HG03108 (cell line): Measurements from ENCODE around the gene COL20A1.

Experiments used
- ATAC-seq: cut with Tn5 transposase; IDR thresholded peaks from one replicate; pipeline ENCODE4 v1.9.1; 2021; ENCODE audit warnings: moderate library complexity; ENCODE audit not compliant: unreplicated experiment

COL20A1 gene

DNA sequence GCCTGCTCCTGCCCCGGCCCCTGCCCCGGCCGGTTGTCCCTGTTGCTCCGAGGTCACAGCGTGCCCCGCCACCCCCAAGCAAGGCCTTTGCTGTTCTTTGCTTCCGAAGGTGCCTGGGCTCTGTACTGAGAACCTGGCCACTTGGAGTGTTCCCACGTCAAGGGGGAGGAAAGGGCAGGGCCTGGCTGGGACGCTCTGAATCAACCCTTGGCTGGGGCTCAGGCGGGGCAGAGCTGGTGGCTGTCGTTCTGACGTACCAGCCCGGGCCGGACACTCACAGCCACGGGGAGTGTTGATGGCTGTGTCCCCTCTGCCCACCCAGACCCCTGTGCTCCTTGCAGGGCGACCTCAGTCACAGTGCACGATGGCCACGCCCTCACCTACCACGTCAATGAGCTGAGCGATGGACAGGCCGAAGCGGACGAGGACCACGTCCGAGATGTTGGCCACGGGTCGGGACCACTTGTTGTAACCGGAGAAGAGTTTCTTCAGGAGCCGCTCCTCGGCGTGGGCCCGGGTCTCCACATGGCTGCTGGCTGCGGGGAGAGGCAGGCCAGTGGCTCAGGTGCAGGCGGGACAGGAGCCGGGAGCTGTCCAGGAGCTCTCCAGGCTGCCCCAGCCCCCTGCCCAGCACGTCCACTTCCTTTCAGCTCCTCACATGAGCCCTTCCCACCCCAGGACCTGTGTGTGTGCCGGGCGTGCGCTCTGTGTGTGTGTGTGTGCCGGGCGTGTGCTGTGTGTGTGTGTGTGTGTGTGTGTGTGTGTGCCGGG, 66.4 kb downstream of the COL20A1 start:
- ATAC-seq, result no peak

DNA sequence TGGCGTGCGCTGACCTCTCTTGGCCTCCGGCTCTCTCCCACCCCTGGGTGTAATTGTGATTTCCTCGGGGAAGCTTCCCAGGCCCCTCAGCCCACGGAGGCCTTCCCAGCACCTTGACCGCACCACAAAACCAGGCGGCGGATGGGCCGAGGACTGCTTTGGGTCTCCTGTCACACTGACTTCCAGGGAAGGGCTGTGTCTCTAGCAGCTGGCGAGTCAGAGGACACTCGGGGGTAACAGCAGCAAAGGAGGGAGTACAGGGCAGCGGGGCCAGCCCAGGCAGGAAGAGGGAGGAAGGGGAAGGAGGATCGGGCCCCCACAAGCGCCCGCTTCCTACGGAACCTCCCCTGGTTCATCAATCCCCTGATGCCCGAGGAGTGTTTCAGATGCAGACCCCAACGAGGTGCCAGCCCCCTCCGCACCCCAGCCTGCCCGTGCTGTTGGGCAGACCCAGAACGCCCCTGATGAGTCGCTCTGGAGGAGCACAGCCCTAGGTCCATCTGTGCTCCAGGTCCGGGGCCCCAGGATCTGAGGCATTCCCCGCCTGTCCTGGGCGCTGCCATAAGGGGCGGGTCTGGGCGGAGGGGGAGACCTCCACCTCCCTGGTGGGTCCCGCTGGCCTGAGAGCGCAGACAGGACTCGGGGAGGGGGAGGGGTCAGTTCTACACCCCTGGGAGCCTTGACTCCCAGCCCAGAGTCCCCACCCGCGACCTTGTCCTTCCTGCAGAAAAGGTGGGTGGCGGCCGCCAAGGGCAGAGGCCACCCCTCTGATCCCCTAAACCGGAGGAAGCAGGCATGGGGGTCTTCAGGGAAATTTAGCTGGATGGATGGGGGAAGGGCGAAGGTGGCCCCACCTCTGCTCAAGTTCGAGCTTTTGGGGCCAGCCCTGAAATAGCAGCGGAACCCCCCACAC, 67.2 kb downstream of the COL20A1 start:
- no peak for ATAC-seq

DNA sequence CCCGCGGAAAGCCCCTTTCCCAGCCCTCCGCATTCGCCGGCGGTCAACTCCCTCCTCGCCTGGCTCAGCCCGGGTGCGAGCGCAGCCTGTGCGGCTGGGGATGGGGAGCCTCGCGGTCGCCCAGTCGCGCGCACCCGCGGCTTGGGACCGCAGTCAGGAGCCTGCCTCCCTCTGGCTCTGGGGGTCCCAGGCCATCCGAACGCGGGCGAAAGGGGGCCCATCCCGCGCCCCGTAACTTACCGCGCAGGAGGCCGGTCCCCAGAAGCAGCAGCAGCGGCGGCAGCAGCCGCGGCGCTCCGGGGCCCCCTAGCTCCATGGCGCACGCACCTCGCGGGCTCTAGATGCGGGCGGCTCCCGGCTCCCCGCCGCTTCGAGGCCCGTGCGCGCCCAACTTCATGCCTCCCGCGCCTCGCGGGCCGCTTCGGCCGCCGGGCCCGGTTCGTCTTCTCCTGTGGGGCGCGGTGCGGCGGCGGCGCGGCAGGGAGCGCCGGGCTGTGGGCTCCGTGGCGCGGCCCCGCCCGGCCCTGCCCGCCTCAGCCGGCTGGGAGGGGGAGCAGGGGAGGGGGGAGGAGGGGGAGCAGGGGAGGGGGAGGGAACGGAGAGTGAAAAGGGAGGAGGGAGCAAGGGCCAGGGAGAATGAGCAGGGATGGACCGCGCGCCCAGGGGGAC, 68.0 kb downstream of the COL20A1 start, which contains the start of gene CHRNA4:
CHRNA4 (minus strand) TSS at position 500 of the 669 bp plus-strand sequence; CDS start at position 316, 184 bp downstream.
- ATAC-seq, result no peak

- no peak for ATAC-seq
These were observed 68.8 kb downstream of the COL20A1 start for GRCh38 chr20:63361519-63362435.

- no peak for ATAC-seq
These were observed 69.5 kb downstream of the COL20A1 start for GRCh38 chr20:63362436-63363009.

DNA sequence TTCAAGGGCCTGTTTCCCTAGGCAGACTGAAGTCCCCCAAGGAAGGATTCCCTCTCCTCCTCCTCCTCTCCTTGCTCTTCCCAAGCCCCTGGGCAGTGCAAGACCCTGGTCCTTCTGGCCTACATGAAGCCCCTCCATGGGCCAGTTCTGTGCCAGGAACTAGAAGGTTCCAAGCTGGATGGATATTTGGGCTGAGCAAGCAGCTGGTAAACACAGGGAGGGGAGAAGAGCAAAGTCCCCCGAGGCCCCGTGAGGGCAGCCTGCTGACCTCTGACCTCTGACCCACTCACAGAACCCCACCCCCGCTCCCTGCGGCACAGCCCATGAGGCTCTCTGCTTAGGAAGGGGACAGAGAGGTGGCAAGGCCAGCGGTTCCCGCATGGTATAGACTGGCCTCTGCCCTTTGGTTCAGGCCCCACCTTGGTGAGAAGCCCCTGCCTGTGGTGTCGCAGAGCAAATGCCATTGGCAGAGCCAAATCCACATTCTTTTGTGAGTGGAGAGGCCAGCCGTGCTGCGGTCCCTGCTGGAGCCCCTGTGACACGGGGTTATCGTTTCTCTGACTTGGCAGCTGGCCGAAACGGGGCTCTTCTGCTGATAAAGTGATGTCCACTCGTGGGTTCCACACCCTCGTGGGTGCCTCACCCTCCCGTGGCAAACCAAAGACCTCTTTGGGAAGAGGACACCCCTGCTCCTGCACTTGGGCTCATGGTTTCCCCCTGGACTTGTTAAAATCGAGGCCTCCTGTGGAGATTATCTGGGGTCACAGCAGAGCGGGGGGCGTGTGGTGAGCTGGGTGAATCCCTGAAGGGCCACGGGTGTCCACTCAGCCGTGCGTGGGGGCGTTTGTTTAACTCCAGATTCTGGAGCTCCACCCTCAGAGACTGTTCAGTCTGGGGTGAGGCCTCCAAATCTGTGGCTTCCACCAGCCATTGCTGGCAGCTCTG, 70.3 kb downstream of the COL20A1 start:
- ATAC-seq, result no peak

GRCh38 chr20:63363981-63364561, 71.1 kb downstream of the COL20A1 start:
- ATAC-seq, result no peak

DNA sequence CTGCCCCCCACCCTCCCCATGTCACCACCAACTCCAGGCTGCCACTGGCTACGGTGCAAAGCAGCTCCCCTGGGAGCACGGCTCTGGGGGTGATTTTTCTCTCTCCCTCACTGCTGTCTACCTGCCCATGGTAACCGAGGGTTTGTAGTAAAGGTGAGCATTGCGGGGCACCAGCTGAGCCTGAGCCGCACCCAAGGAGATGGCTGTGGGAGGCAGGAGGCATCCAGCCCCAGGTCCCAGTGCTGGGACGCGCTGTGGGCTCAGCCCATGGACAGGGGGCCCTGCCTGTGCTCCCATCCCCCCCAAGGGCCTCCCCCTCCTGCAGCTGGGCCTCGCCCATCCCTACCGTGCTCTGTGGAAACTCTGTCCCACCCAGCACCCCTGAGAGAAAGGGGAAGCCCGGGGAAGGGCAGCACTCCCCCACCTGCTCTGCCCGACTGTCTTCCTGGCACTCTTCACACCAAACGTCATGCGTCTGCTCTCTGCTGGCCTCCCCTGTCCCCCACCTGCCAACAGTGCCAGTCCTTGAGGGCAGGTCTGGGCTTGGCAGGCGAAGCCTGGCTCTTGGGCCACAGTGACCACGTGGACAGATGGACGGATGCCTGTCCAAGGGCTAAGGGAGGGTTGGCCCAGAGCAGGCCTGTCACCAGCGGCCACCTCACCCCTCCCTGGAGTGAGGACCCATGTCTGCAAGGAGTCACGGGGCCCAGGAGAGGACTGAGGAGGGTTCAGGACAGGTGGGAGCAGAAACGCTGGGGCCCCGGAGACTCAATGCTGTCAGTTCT, 72.0 kb downstream of the COL20A1 start:
- no peak for ATAC-seq

DNA sequence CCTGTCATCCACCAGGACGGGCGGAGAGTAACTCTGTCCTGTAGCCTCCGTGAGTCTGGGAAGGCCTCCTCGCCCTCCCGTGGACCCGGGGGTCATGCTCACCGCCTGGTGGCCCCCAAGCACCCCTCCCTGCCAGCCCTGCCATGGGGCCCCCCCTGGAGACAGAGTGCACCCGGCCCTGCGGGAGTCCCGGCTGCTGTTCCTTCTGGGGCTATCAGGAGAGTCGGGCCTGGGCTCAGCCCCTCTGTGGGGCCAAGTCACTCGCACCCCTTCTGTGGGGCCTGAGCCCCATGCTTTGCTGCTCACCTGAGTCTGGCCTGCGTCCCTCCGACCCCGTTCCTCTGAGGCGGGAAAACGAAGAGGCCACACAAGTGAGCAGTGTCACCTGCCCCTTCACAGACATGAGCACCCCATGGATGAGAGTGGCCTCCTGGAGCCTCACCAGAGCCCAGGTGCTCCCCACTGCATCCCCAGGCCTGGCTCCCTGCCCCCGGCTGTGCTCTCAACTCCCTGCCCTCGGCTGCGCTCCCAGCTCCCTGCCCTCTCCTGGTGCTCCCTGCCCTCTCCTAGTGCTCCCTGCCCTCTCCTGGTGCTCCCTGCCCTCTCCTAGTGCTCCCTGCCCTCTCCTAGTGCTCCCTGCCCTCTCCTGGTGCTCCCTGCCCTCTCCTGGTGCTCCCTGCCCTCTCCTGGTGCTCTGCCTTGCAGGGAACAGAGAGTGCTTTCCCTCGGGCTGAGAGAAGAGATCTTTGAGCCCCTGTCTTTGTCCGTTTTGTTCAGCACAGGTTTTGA, 72.8 kb downstream of the COL20A1 start:
- ATAC-seq, result no peak

GRCh38 chr20:63366390-63367365, 73.7 kb downstream of the COL20A1 start:
- ATAC-seq, result no peak

GRCh38 chr20:63367446-63368055, 74.6 kb downstream of the COL20A1 start:
- no peak for ATAC-seq

- ATAC-seq, result no peak
These were observed 75.2 kb downstream of the COL20A1 start for GRCh38 chr20:63368151-63368550.

- no peak for ATAC-seq
These were observed 76.1 kb downstream of the COL20A1 start for GRCh38 chr20:63369024-63369530.

DNA sequence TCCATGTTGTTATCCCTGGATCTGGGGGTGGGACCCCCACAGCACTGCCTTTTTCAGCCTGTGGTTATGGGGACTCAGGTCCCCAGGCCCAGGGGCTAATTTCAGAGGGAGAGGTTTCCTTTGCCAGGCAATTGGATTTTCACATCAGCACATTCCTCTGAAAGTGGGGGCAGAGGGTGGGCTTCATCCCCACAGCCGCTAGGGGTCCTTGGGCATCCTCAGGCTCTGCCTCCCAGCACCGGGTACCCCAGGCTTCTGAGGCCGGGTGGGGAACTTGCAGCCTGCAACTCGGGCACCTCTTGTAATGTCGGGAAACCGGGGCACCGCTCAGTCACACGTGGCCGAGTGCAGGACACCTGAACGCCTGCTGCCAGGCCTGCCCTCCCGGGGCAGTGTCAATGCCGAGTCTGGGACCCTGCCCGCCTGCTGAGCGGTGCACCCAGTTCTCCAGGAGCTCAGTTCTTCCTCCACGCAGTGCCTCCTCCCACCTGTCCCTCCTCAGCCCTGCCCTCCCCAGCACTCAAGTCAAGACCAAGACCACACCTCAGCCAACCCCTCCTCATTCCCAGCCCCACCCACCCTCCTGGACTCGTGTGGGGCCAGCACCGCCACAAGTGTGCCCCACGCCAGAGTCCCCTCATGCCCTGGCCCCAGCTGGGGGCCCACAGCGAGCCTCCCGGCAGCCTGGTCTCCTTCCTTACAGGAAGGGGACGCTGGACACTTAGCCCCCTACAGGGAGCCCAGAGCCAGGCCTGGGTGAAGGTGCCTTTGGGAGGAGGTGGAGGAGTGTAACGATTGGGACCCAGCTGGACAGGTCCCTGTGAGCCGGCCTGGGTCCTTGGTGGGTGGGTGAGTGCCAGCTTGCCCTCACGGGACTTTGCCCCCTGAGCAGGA, 77.0 kb downstream of the COL20A1 start:
- no peak for ATAC-seq
